ENCODE data around the gene P2RY6. TPM values are rescaled to one million over a fixed set of nuclear protein-coding genes. Genes with fewer than 3 reads are reported as not detected.

The P2RY6 gene
- total and polyA plus RNA-seq, 2 of the 8 experiments (the other 6 are each of a cell fraction or from before 2014, with no cell fraction given), result 0.15 TPM; not detected in 1

GRCh38 chr11:73322382-73323306 lies 50.5 kb downstream of the P2RY6 start:
- no peak for FAIRE-seq

More at GRCh38 chr11:73322382-73323306, 50.5 kb downstream of the P2RY6 start:
- no peak overlapping the region; the same call in 1 of the 2 replicates for H2AK5ac ChIP-seq (ENCODE audit: low read depth, low read length)
- H4K20me1 ChIP-seq (replicated peaks in 1 of 2; ENCODE audit: control insufficient read depth in 1 of 2, insufficient read depth in 2 of 2, low read length in 2 of 2), result peaks cover 7 to 9% of the 10 kb centered on the region in 2 experiments
- H3K18ac ChIP-seq (ENCODE audit: extremely low read depth, low read length), result no peak overlapping the region
- TF ChIP-seq KDM1A (IDR thresholded peaks at IDR 0.05; ENCODE audit: borderline replicate concordance, low read length), result no peak
- TF ChIP-seq POLR2A (IDR thresholded peaks at IDR 0.05; ENCODE audit: control extremely low read depth in 1 of 2, low read depth in 2 of 2, low read length in 2 of 2), result no peak
- TF ChIP-seq POLR2AphosphoS5 (IDR thresholded peaks at IDR 0.05; ENCODE audit: low read depth, low read length), result no peak
- no peak for TF ChIP-seq ATF3 (IDR thresholded peaks at IDR 0.05; ENCODE audit: insufficient read depth, low read depth, low read length)
- TF ChIP-seq TAF7 (optimal IDR thresholded peaks at IDR 0.05; ENCODE audit: borderline replicate concordance, low read depth, low read length), result no peak
- TF ChIP-seq RXRA (IDR thresholded peaks at IDR 0.05; ENCODE audit: insufficient read depth, low read depth, low read length), result no peak
- TF ChIP-seq BCL11A (IDR thresholded peaks at IDR 0.05; ENCODE audit: low read depth in 2 of 2, low read length in 2 of 2), result no peak
- no peaks in the 10 kb centered on the region for H3K36me3 ChIP-seq (ENCODE audit: control insufficient read depth in 2 of 4, insufficient read depth in 4 of 4, low read length in 3 of 4)
- no peak overlapping the region for H3K23ac ChIP-seq (ENCODE audit: insufficient read length)
- H2BK12ac ChIP-seq (ENCODE audit: low read depth, low read length), result peak overlapping the region; percentile 70
- H2BK20ac ChIP-seq (ENCODE audit: low read length), result no peak overlapping the region
- H3K56ac ChIP-seq (replicated peaks; ENCODE audit: insufficient read length, low read depth, low read length), result no peak overlapping the region
- DNase-seq (ENCODE audit: low read depth in 1 of 2, low spot score in 2 of 2), result no peak
- H2BK120ac ChIP-seq (replicated peaks; ENCODE audit: low read depth, low read length), result no peak overlapping the region
- H2BK15ac ChIP-seq (ENCODE audit: low read length), result peak overlapping the region; percentile 21; the same call in 1 of the 2 replicates
- H2AFZ ChIP-seq (ENCODE audit: low read length), result no peak overlapping the region
- H3K4me2 ChIP-seq (ENCODE audit: insufficient read depth in 1 of 2, low read depth in 2 of 2, low read length in 2 of 2), result peak overlapping the region; percentile 12 to 47; a peak in 2 of 4 replicates
- POLR2A ChIA-PET (ENCODE audit: partially characterized antibody), result interaction anchor here (1.0 to 10.7 kb wide), 5 partner anchors 8 to 74 kb away, joined by 3 to 91 read pairs (median 4); partner anchors contain the start of gene ARHGEF17
- H3K79me1 ChIP-seq (ENCODE audit: low read depth, low read length), result 0 out of 2 replicates have a peak, but pooled peaks cover 3% of the 10 kb centered on the region
- H3K27ac ChIP-seq (ENCODE audit: low read depth, low read length), result no peak overlapping the region
- peak overlapping the region; percentile 56; the same call in 1 of the 2 replicates for H2BK5ac ChIP-seq (ENCODE audit: low read depth, low read length)
- H3K4me1 ChIP-seq (replicated peaks in 1 of 4; ENCODE audit: control insufficient read depth in 3 of 4, insufficient read depth in 4 of 4, low read length in 3 of 4), result peaks cover 15 to 28% (median 20%) of the 10 kb centered on the region in 4 experiments
- peaks cover 0 to 12% (median 4%) of the 10 kb centered on the region in 4 experiments; a peak in 3 of 7 replicates for H3K27me3 ChIP-seq (replicated peaks in 1 of 4; ENCODE audit: control insufficient read depth in 3 of 4, extremely low read depth in 1 of 4, insufficient read depth in 3 of 4, low read length in 3 of 4)
- 84% methylated on average over 7 of the region's 7 CpGs; no CpG with 5 or more reads in 1 of the 2 experiments for WGBS, 2 experiments (ENCODE audit: extremely low coverage in 1 of 2, insufficient coverage in 1 of 2, insufficient read length in 1 of 2, insufficient replicate concordance in 2 of 2, low coverage in 1 of 2, low lambda C conversion rate in 2 of 2, missing lambda C conversion rate in 1 of 2)
- H4K8ac ChIP-seq (ENCODE audit: extremely low read depth, insufficient read depth, low read length), result no peak overlapping the region
- no peak overlapping the region for H4K91ac ChIP-seq (replicated peaks; ENCODE audit: insufficient read length, low read length)
- no peak overlapping the region for H3K4me3 ChIP-seq (ENCODE audit: extremely low read depth in 1 of 4, insufficient read depth in 2 of 4, low read depth in 3 of 4, low read length in 4 of 4)
- H3K79me2 ChIP-seq (ENCODE audit: control insufficient read depth in 1 of 2, insufficient read depth in 2 of 2, low read length in 2 of 2), result no peaks in the 10 kb centered on the region
- H3K23me2 ChIP-seq (ENCODE audit: low read depth, low read length), result no peaks in the 10 kb centered on the region
- H4K5ac ChIP-seq (ENCODE audit: insufficient read length, low read depth, low read length), result no peak overlapping the region
- H3K9ac ChIP-seq (replicated peaks in 1 of 4; ENCODE audit: extremely low read depth in 1 of 4, low read depth in 3 of 4, low read length in 3 of 4), result no peak overlapping the region
- no peak overlapping the region for H3K14ac ChIP-seq (ENCODE audit: insufficient read length)
- no peaks in the 10 kb centered on the region for H3K9me3 ChIP-seq (ENCODE audit: insufficient read depth in 2 of 2, low read depth in 1 of 2, low read length in 1 of 2)
- H3K4ac ChIP-seq (replicated peaks; ENCODE audit: insufficient read length, low read depth, low read length), result no peak overlapping the region
- CTCF ChIA-PET (ENCODE audit: partially characterized antibody), result interaction anchor here (0.6 to 25.1 kb wide), 14 partner anchors 9 to 80 kb away, joined by 3 to 383 read pairs (median 4); partner anchors contain the start of gene ARHGEF17

Measured in H1 (cell line).